ENCODE data around the gene LYZL1.

- TF ChIP-seq CTCF (IDR thresholded peaks at IDR 0.05), result no peak
- no peak for TF ChIP-seq POLR2A (IDR thresholded peaks at IDR 0.05)
Measured at GRCh38 chr10:29279779-29280487, 8.9 kb upstream of the LYZL1 start.
